ENCODE measurements around the gene GDPD1.
"Not testable (repeated sequence)": the region's sequence is repeated elsewhere in the genome, so short reads cannot be mapped to it uniquely, and the experiment has no call there.

GDPD1 gene

DNA sequence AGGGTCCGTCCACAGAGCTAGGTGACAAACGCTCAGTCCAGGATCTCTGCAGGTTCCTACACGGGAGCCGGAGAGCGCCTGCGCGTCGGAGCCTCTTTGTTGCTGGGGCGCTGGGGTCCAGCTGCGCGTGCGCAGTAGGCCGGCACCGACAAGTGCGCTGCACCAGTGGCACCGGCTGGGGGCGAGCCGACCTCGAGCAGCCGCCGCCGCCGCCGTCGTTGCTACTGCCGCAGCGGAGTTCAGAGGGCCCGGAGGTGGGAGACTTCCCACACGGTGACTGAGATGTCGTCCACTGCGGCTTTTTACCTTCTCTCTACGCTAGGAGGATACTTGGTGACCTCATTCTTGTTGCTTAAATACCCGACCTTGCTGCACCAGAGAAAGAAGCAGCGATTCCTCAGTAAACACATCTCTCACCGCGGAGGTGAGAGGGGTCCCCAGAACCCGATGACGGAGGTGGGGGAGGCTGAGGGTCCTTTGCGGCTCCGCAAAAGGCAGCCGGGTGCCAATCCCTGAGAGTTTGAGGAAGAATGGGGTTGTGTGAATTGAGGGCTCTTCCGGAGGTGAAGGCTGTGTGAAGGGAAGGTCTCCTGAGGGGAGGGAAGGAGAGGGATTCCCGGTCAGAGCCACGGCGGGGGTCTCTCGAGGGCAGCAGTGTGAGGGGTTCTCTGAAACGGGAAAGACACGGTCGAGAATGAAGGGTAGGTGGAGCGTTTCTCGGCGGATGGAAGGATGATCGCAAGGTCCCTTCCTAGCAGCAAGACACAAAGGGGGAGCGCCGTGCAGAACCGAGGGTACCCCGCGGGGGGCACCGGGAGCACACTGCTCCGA lies at the start of gene GDPD1:
Gene GDPD1 (plus strand): TSS at position 184 of the 831 bp plus-strand sequence. CDS start 99 bp downstream, at position 283.
- DNase-seq: peak; percentile 96 to 98

DNA sequence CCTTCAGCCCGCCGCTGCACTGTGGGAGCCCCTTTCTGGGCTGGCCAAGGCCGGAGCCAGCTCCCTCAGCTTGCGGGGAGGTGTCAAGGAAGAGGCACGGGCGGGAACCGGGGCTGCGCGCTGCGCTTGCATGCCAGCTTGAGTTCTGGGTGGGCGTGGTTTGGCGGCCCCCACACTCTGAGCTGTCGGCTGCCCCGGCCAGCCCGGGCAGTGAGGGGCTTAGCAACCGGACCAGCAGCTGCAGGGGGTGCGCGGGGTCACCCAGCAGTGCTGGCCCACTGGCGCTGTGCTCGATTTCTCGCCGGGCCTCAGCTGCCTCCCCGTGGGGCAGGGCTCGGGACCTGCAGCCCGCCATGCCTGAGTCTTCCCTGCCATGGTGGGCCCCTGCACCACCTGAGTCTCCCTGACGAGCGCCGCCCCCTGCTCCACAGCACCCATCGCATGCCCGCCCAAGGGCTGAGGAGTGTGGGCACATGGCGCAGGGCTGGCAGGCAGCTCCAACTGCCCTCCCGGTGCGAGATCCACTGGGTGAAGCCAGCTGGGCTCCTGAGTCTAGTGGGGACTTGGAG lies 47.8 kb upstream of the GDPD1 start:
- no peak for DNase-seq

DNA sequence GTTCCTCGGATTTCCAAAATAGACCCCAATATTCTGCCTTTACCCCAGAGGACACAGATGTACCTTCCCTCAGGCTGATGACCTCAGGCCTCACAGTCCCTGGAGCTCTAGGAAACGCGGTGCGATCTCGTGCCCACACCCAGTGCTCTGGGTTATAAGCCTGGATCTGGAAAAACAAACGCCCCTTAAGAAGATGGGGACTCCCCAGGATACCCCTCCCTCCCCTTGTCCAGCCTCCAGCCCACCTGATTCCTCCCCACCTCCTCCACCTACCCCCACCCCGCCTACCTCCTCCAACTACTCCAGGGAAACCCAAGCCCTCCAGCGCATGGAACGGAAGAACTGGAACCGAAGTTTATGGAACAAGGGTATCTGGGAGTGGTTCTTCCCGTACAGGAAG lies 45.6 kb upstream of the GDPD1 start:
- DNase-seq: no peak

DNA sequence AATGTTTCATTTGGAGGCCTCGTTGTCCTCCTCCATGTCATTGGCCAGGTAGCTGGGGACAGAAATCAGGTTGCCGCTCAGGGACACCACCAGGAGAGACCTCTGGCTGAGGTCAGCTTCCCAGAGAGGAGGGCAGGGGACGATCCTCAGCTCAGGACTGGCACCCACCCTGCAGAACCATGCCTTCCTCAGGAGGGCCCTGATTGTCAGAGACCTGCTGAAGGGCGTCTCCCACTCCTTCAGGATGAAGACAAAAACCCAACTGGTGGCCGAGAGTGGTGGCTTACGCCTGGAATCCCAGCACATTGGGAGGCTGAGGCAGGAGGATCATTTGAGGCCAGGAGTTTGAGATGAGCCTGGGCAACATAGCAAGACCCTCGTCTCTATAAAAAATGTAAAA lies 45.2 kb upstream of the GDPD1 start:
- DNase-seq: no peak

DNA sequence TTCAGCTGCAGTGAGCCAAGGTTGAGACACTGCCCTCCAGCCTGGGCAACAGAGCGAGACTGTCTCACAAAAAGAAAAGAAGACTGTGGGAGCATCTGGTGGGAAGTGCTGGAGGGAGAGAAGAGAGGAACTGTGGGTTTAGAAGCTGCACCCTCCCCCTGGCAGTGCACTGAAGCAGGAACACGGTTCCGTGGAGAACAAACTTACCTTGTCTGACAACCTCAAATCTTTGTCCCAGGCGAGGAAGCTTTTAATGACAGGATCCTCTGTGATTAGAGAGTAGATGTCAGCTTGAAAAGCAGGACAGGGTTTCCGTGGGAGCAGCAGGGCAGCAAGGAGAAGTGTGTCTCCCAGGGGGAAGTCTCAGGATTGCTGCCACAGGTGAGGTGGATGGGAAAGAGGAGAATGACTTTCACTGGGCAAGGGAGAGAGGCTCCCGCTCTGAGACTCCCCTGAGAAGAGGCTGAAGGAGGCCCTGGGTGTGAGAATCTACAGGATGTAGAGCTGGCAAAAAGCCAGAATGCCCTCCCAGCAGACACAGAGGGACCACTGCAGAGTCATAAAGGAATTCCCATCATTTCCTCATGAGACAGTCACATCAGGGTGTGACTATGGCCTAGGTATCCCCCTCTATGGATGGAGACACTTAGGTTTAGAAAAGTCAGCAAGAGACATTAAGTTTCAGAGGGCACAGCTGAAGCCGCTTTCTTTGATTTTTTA lies 41.9 kb upstream of the GDPD1 start:
- DNase-seq: no peak

DNA sequence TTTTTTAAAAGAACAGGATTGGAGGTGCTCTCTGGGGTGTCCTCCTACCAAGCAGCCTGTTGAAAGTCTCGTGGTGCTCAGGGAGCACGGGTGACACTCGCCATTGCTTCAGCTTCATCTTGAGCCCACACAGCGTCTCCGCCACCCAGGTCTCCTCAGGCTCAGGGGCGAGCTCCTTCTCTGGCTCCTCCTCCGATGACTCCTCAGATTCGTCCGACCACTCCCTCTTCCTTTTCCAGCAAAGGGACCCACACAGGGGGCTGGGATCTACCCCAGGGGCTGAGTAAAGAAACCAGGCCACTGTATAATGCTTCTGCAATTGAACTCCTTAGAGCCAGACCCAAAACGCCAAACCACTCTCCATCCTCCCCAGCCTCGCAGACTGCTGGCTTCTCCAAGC lies 40.7 kb upstream of the GDPD1 start:
- not testable (repeated sequence) for DNase-seq

DNA sequence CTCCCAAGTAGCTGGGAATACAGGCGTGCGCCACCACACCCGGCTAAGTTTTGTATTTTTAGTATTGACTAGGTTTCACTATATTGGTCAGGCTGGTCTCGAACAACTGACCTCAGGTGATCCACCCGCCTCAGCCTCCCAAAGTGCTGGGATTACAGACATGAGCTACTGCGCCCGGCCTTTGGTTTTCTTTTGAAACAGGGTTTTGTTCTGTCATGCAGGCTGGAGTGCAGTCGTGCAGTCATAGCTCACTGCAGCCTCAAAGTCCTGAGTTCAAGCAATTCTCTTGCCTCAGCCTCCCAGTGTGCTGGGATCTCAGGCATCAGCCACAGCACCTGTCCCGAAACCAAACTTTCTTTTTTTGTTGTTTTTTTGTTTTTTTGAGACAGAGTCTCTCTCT lies 39.7 kb upstream of the GDPD1 start:
- DNase-seq: no peak

DNA sequence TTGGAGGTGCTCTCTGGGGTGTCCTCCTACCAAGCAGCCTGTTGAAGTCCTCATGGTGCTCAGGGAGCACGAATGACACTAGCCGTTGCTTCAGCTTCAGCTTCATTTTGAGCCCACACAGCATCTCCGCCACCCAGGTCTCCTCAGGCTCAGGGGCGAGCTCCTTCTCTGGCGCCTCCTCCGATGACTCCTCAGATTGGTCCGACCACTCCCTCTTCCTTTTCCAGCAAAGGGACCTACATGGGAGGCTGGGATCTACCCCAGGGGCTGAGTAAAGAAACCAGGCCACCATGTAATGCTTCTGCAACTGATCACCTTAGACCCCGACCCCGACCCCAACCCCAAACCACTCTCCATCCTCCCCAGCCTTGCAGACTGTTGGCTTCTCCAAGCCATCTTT lies 38.8 kb upstream of the GDPD1 start:
- no peak for DNase-seq

DNA sequence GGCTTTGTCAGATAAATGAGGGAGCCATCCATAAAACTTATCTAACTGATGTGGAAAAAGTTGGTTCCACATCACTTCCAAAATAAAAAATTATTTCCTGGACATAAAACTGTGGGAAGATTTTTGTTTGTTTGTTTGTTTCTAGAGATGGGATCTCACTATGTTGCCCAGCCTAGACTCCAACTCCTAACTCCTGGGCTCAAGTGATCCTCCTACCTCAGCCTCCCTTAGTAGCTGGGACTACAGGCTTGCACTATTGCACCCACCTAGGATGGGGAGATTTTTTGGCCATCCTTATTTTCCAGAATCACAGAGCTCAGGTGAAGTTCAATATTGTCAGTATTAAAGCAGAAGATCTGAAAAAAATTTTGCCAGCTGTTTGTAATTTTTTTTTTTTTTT lies 34.3 kb upstream of the GDPD1 start:
- DNase-seq: no peak

DNA sequence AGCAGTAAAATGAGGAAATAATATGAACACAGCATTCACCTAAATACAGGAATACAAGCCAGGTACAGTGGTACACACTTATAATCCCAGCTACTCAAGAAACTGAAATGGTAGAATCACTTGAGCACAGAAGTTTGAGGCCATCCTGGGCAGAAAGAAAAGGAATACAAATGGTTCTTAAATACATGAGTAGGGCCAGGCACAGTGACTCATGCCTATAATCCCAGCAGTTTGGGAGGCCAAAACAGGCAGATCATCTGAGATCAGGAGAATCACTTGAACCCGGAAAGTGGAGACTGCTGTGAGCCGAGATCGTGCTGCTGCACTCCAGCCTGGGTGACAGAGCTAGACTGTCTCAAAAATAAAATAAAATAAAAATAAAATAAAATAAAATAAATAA lies 33.5 kb upstream of the GDPD1 start:
- no peak for DNase-seq

DNA sequence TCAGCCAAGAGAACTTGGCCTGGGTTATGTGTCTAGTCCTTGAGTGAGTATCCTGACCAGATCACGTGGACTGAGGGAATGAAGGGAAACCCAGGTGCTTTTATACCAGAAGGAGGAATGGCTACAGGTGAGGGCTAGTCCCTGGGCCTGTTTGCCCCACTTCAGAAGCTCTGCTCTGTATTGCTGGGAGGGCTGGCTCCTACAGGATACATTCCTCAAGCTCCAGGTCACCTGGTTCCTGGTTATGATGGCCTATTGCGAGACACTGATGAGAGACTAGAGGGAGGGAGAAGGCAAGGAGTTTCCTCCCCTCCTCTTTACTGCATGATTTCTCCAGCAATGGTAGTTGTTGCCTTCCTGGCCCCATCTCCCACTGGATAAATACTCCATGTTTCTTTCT lies 29.5 kb upstream of the GDPD1 start:
- DNase-seq: no peak

DNA sequence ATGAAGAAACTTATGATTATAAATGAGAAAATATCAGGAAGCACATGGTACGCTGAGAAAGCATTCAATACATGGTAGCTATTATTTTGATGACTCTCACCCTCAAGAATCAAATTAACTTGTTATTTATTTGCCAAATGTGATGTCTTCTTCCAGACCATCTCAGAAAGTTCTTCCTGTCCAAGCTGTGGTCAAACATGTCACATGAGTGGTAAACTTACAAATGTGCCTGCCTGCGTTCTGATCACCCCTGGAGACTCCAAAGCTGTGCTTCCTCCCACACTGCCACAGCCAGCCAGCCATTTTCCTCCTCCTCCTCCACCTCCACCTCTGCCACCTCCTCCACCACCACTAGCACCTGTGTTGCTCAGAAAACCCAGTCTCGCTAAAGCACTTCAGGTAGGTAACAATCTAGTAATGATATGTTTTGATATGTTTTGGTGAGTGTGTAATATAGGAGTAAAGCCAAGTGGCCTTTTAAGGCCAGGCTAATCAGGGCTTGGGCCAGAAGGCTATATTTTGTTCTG lies 26.9 kb upstream of the GDPD1 start:
- no peak for DNase-seq

DNA sequence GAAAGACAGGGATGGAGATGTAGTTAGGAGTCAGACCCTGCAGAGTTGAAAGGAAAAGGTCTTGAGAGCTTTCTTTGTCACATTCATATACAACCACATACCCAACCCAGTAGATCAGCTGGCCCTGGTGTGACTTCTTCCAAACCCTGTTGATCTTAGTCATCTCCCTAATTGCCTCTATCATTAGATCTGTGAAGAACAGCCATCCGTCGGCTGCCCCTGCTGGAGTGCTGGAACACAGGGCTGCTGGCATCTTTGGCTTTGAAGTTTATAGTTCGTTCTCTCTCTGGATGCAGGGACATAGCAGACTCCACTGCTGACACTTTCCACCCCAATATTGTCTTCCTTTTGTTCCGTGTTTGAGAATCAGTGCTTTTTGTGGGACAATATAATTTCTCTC lies 20.9 kb upstream of the GDPD1 start:
- DNase-seq: no peak

DNA sequence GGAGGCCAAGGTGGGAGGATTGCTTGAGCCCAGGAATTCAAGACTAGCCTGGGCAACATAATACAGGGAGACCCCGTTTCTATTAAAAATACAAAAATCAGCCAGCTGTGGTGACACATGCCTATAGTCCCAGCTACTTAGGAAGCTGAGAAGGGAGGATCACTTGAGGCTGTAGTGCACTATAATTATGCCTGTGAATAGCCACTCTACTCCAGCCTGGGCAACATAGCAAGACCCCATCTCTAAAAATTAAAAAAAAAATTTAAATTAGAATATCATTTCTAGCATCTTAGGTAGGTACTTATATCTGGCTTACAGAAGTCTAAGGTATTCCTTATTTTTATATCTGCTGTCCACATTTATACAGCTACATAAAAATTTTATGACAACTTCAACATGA lies 18.0 kb upstream of the GDPD1 start:
- no peak for DNase-seq

DNA sequence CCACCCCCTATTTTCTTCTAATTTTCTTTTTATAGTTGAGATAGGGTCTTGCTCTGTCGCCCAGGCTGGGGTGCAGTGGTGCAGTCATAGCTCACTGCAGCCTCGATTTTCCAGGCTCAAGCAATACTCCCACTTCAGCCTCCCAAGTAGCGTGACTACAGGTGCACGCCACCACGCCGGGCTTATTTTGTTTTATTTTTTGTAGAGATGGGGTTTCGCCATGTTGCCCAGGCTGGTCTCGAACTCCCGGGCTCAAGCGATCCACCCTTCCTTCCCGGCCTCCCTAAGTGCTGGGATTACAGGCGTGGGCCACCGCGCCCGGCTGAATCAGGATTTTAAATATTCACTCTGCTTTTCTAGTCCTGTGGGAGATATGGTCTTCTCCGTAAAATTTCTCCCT lies 941 bp upstream of the GDPD1 start:
- no peak for DNase-seq

DNA sequence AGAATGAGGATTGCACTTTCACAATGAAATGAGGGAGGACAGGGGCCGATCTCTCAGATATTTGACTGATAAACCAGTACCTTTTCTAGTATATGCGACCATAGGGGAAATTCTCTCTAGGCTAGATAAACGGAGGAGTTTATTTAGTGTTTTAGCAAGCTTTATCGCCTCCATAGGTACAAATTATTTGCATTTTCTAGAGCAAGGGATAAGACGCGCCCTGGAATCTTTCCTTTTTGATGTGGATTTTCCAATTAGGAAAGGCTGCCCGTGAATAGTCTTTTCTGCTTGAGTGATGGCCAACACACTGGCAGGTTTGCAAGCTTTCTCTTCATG lies 351 bp upstream of the GDPD1 start:
- DNase-seq: no peak

DNA sequence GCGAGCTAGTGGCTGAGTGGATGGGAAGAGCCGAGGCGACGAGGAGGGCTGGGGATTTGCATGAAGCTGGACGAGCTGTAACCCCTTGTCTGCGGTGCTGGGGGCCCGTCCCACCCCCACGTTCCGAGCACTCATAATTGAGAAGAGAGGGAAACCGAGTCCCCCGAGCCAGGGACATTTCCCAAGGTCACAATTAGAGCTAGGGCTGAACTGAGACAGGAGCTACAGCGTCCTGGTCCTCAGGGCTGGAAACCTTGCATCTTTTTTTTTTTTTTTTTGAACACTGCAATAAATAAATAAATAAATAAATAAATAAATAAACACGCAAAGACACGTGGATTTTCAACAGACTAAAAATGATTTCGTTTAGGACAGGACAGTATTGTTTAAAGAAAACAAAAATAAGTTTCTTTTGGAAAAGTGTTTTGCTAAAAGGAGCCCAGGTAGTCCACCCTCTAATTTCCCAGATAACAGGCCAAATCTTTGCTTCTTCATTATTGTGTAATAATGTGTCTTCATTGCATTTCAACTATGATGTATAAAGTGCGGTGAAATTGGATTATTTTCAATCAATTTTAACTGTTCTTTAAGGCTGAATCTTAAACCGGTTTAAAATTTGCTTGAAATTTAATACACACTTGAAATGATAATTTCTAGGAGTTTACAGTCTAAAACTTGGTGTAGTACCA lies 992 bp downstream of the GDPD1 start:
- DNase-seq: no peak

DNA sequence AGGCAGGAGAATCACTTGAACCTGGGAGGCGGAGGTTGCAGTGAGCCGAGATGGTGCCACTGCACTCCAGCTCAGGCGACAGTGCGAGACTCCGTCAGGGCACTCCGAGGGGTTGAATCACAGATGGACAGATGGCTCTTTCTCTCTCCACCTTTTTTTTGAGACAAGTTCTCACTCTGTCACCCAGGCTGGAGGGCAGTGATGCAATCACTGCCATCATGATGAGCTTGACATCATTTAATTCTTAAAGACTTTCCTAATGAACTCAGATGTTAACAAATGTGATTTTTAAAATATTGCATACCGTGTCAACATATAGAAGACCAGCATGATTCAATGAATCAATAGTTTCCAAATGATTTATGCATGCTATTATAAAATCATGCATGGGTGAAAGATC lies 3.5 kb downstream of the GDPD1 start:
- no peak for DNase-seq

DNA sequence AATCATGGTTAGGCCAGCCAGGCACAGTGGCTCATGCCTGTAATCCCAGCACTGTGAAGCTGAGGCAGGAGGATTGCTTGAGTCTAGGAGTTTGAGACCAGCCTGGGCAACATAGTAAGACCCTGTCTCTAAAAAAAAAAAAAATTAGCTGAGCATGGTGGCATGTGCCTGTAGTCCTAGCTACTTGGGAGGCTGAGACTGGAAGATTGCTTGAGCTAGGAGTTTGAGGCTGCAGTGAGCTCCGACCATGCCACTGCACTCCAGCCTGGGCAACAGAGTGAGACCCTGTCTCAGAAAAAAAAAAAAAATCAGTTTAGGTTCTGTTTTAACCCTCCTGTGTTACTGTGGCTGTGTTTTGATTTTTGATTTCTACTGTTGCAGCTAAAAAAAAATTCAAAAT lies 8.3 kb downstream of the GDPD1 start:
- not testable (repeated sequence) for DNase-seq

DNA sequence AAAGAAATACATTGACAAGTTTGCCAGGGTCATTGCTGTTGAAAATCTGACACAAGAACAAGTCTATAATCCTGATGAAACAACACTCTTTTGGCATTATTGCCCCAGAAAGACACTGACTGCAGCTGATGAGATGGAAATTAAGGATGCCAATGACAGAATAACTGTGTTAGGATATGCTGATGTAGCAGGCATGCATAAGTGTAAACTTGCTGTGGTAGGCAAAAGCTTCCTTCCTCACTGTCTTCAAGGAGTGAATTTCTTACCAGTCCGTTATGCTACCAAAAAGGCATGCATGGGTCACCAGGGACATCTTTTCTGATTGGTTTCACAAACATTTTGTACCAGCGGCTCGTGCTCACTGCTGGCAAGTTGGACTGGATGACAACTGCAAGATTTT lies 10.5 kb downstream of the GDPD1 start:
- no peak for DNase-seq

DNA sequence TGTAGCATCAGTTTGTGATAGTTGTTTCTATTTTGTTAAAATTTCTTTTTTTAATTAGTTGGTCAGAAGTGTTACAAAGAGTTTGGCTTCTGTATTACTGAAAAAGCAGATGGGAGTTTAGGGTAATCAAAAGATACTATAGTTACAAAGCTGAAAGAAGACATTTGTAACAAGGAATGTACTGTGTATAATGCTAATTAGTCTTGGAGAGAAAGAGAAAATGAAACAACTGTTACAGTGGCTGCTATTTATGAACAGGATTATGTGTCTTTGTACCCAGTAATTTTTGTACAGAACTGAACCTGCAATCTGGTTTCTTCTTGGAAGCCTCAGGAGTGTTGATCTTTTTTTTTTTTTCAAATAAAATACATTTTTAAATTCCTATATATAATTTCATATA lies 14.3 kb downstream of the GDPD1 start:
- DNase-seq: no peak

DNA sequence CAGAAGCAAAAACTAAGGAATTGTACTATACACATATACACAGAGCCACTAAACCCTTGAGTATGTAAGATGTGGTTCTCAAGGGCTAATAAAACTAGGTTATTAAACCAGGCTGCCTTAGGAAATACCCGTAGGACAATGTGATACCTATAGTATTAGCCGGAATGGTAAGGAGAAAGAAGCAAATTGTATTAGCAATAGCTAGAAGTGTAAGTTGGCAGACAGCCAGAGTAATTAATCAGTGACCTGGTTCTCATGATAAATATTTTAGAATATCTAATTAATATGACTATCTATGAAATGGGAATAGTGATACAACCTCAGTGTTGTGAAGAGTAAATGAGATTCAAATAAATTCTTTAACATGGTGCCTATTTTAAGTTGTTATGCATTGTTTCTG lies 18.6 kb downstream of the GDPD1 start:
- DNase-seq: no peak

DNA sequence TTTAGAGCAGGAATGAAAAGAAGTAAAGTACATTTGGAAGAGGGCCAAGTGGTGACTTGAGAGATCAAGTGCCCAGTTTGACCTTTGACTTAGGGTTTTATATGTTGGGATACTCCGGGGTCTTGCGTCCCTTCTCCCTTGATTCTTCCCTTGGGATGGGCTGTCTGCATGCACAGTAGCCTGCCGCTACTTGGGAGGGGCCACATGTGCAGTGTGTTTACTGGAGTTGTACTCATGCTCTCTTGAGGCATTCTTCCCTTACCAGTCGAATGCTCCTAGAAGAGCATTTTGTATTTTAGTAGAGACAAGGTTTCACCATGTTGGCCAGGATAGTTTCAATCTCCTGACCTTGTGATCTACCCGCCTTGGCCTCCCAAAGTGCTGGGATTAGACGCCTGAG lies 23.8 kb downstream of the GDPD1 start:
- DNase-seq: no peak

DNA sequence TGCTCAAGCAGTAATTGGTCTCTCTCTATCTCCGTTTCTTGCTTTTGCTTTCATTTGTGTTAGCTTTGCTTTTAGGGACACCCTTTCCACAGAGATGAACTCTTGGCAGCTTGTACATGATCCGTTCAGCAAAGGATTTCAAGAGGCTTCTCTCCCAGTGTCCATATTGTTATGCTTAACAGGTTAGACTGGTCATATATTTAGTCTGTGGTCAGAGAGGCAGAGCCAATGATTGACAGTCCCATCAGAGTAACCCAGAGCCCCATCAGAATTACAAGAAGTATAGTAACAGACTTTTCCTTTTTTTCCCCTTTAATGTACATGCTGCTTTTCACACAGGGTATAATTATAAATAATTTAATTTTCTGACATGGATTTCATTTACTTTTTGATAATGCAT lies 34.4 kb downstream of the GDPD1 start:
- no peak for DNase-seq

Data from stimulated activated CD4-positive, alpha-beta T cell treated with anti-CD3 and anti-CD28 coated beads, Interleukin-2, amount 100 ng/mL, for 24 hours (primary cell).